Naive thymus-derived CD4-positive, alpha-beta T cell (primary cell): ENCODE results near the gene SENP8. TPM values are rescaled to one million over a fixed set of nuclear protein-coding genes. Genes with fewer than 3 reads are reported as not detected.

Source experiments
- ATAC-seq: fragments of 150-1000 bp; cut with Tn5 transposase; 2 replicates; pipeline ENCODE4 v1.10.0; 2021; ENCODE audit warnings: mild to moderate bottlenecking, moderate library complexity
- CTCF ChIA-PET: fragments of 350-600 bp; sonication (Branson Sonifier 250); formaldehyde crosslinking; loops from one replicate; lab custom pipeline; 2021; ENCODE audit warnings: antibody characterized with exemption; lab: Charles Lee
- POLR2A ChIA-PET: fragments of 350-600 bp; sonication (Branson Sonifier 250); formaldehyde crosslinking; loops from one replicate; lab custom pipeline; 2021; ENCODE audit warnings: antibody characterized with exemption, inconsistent platforms; lab: Charles Lee
- DNase-seq, 9 donors: peaks; one replicate each; pipeline versions ENCODE4 v3.0.0 to v3.0.0-alpha.2; 2020 to 2022; ENCODE audit warnings: mixed read lengths in 1 of 9
- H3K27ac ChIP-seq: one replicate; pipeline ENCODE4 v1.7.0; 2013; ENCODE audit warnings: mild to moderate bottlenecking, low read depth, low read length, moderate library complexity
- H3K27me3 ChIP-seq, 2 donors: one replicate each; pipeline ENCODE4 v1.7.0; 2013; ENCODE audit warnings: low read length in 2 of 2, mild to moderate bottlenecking in 2 of 2, moderate library complexity in 2 of 2; ENCODE audit not compliant: control insufficient read depth in 2 of 2, insufficient read depth in 2 of 2
- H3K36me3 ChIP-seq, 3 experiments: 1 replicate in 2 of 3; 2 replicates in 1 of 3; pipeline ENCODE4 v1.7.0; 2013; ENCODE audit warnings: low read length in 3 of 3, mild to moderate bottlenecking in 3 of 3, moderate library complexity in 1 of 3; ENCODE audit not compliant: insufficient read depth in 3 of 3, control insufficient read depth in 2 of 3
- H3K4me1 ChIP-seq, 2 donors: one replicate each; pipeline ENCODE4 v1.7.0; 2013; ENCODE audit warnings: low read length in 2 of 2, mild to moderate bottlenecking in 2 of 2, moderate library complexity in 1 of 2; ENCODE audit not compliant: control insufficient read depth in 2 of 2, insufficient read depth in 2 of 2
- H3K4me3 ChIP-seq: 2 replicates; pipeline ENCODE4 v1.7.0; 2013; ENCODE audit warnings: mild to moderate bottlenecking, low read length
- H3K9me3 ChIP-seq, 3 experiments: 1 replicate in 2 of 3; 2 replicates in 1 of 3; pipeline ENCODE4 v1.7.0; 2013; ENCODE audit warnings: low read length in 3 of 3; ENCODE audit not compliant: control insufficient read depth in 2 of 3
- H3K27ac Mint-ChIP-seq, 9 donors: one replicate each; pipeline ENCODE4 v1.8.0; 2020 to 2022; ENCODE audit warnings: mixed read lengths in 9 of 9, mild to moderate bottlenecking in 8 of 9, moderate library complexity in 5 of 9, inconsistent platforms in 2 of 9
- H3K27me3 Mint-ChIP-seq, 5 donors: one replicate each; pipeline ENCODE4 v1.8.0; 2021 to 2022; ENCODE audit warnings: mixed read lengths in 5 of 5, mild to moderate bottlenecking in 1 of 5
- H3K36me3 Mint-ChIP-seq, 5 donors: one replicate each; pipeline ENCODE4 v1.8.0; 2020 to 2022; ENCODE audit warnings: mixed read lengths in 5 of 5, mild to moderate bottlenecking in 3 of 5, inconsistent platforms in 1 of 5
- H3K4me1 Mint-ChIP-seq, 7 donors: one replicate each; pipeline ENCODE4 v1.8.0; 2020 to 2022; ENCODE audit warnings: mixed read lengths in 7 of 7, mild to moderate bottlenecking in 3 of 7, inconsistent platforms in 1 of 7
- H3K4me3 Mint-ChIP-seq, 10 donors: one replicate each; pipeline ENCODE4 v1.8.0; 2020 to 2022; ENCODE audit warnings: mild to moderate bottlenecking in 10 of 10, mixed read lengths in 10 of 10, moderate library complexity in 6 of 10, inconsistent platforms in 2 of 10
- H3K9me3 Mint-ChIP-seq, 11 donors: one replicate each; pipeline ENCODE4 v1.8.0; 2020 to 2022; ENCODE audit warnings: mixed read lengths in 11 of 11, mild to moderate bottlenecking in 4 of 11, inconsistent platforms in 1 of 11, moderate library complexity in 1 of 11
- intact Hi-C, 2 donors: fragments of 100-400 bp; cut with micrococcal nuclease; formaldehyde crosslinking; loops; one replicate each; pipeline ENCODE4 v1.15.1; 2023
- polyA plus RNA-seq, 2 donors: library from polyadenylated mRNA; unstranded; fragments of 300-500 nt; fragmentation: Illumina TruSeq; gene quantifications; one replicate each; pipeline ENCODE4 v1.2.3, GENCODE V29; 2021
- total RNA-seq, 6 experiments: library from RNA in 5 of 6; stranded (reverse) in 5 of 6; gene quantifications; 1 replicate in 5 of 6; 2 replicates in 1 of 6; pipeline ENCODE4 v1.2.3 and lab custom pipeline; 2021 to 2026

Gene SENP8
- total and polyA plus RNA-seq, 7 experiments from 2014 or later: 0.34 to 1.6 (median 1.2) TPM

- intact Hi-C loops: no loop called here
- POLR2A ChIA-PET: interaction anchor here (0.7 to 1.2 kb wide), 2 partner anchors 8 to 383 kb away, joined by 3 to 4 read pairs; no protein-coding TSS in a partner anchor
- H3K27ac Mint-ChIP-seq: no peak overlapping the region
These were observed 9.6 kb downstream of the SENP8 start for GRCh38 chr15:72127724-72128322.

GRCh38 chr15:72128359-72128758, 10.2 kb downstream of the SENP8 start:
- Mint-ChIP-seq H3K27ac (no peak overlapping the region), H3K4me1 (no peaks in the 10 kb centered on the region), H3K36me3 (no peaks in the 10 kb centered on the region), H3K4me3 (no peak overlapping the region), H3K9me3 (no peaks in the 10 kb centered on the region), H3K27me3 (peaks cover 0 to 7% (median 0%) of the 10 kb centered on the region in 5 donors)
- intact Hi-C loops: no loop called here
- no peaks in the 10 kb centered on the region for H3K9me3 ChIP-seq
- no peak for DNase-seq
- no peak for ATAC-seq
- no peak overlapping the region for H3K27ac ChIP-seq
- H3K4me3 ChIP-seq: no peak overlapping the region
- no peaks in the 10 kb centered on the region for H3K36me3 ChIP-seq
- H3K4me1 ChIP-seq: no peaks in the 10 kb centered on the region
- ChIA-PET CTCF (no interaction called here), POLR2A (no interaction called here)
- no peaks in the 10 kb centered on the region for H3K27me3 ChIP-seq

More at GRCh38 chr15:72127724-72128322, 9.6 kb downstream of the SENP8 start:
- Mint-ChIP-seq H3K9me3 (no peaks in the 10 kb centered on the region), H3K36me3 (no peaks in the 10 kb centered on the region), H3K4me3 (no peak overlapping the region), H3K4me1 (no peaks in the 10 kb centered on the region), H3K27me3 (peaks cover 0 to 7% (median 0%) of the 10 kb centered on the region in 5 donors)
- H3K27me3 ChIP-seq: no peaks in the 10 kb centered on the region
- no peak overlapping the region for H3K4me3 ChIP-seq
- no peaks in the 10 kb centered on the region for H3K9me3 ChIP-seq
- DNase-seq (no peak), ATAC-seq (no peak)
- CTCF ChIA-PET: no interaction called here
- H3K27ac ChIP-seq: no peak overlapping the region
- H3K4me1 ChIP-seq: no peaks in the 10 kb centered on the region
- no peaks in the 10 kb centered on the region for H3K36me3 ChIP-seq

GRCh38 chr15:72130272-72130671, 12.1 kb downstream of the SENP8 start:
- Histone ChIP-seq H3K4me1 (no peaks in the 10 kb centered on the region), H3K27me3 (no peaks in the 10 kb centered on the region), H3K27ac (no peak overlapping the region), H3K4me3 (no peak overlapping the region), H3K9me3 (no peaks in the 10 kb centered on the region), H3K36me3 (no peaks in the 10 kb centered on the region)
- intact Hi-C loops: no loop called here
- ATAC-seq (no peak), DNase-seq (no peak)
- Mint-ChIP-seq H3K9me3 (no peaks in the 10 kb centered on the region), H3K4me3 (no peak overlapping the region), H3K27ac (no peak overlapping the region), H3K36me3 (no peaks in the 10 kb centered on the region), H3K27me3 (peaks cover 0 to 7% (median 0%) of the 10 kb centered on the region in 5 donors), H3K4me1 (no peaks in the 10 kb centered on the region)
- ChIA-PET CTCF (no interaction called here), POLR2A (no interaction called here)

GRCh38 chr15:72131922-72132321, 13.7 kb downstream of the SENP8 start:
- H3K4me1 Mint-ChIP-seq: no peaks in the 10 kb centered on the region
- H3K9me3 ChIP-seq: no peaks in the 10 kb centered on the region
- CTCF ChIA-PET: no interaction called here
- no peak overlapping the region for H3K27ac Mint-ChIP-seq
- no peak for ATAC-seq
- no peaks in the 10 kb centered on the region for H3K9me3 Mint-ChIP-seq
- H3K36me3 ChIP-seq: no peaks in the 10 kb centered on the region
- H3K4me3 Mint-ChIP-seq: no peak overlapping the region
- no peaks in the 10 kb centered on the region for H3K4me1 ChIP-seq
- intact Hi-C loops: no loop called here
- no peak for DNase-seq
- H3K27me3 Mint-ChIP-seq: peaks cover 0 to 7% (median 0%) of the 10 kb centered on the region in 5 donors
- H3K4me3 ChIP-seq: no peak overlapping the region
- H3K27me3 ChIP-seq: no peaks in the 10 kb centered on the region
- POLR2A ChIA-PET: no interaction called here
- H3K36me3 Mint-ChIP-seq: no peaks in the 10 kb centered on the region
- no peak overlapping the region for H3K27ac ChIP-seq

GRCh38 chr15:72133211-72133610, 15.0 kb downstream of the SENP8 start:
- no peak overlapping the region for H3K27ac ChIP-seq
- Mint-ChIP-seq H3K9me3 (no peaks in the 10 kb centered on the region), H3K36me3 (no peaks in the 10 kb centered on the region), H3K4me3 (no peak overlapping the region), H3K27me3 (peaks cover 0 to 4% (median 0%) of the 10 kb centered on the region in 5 donors), H3K4me1 (no peaks in the 10 kb centered on the region), H3K27ac (no peak overlapping the region)
- no peaks in the 10 kb centered on the region for H3K27me3 ChIP-seq
- no peaks in the 10 kb centered on the region for H3K36me3 ChIP-seq
- H3K4me1 ChIP-seq: no peaks in the 10 kb centered on the region
- DNase-seq: no peak
- CTCF ChIA-PET: no interaction called here
- intact Hi-C loops: no loop called here
- no peak for ATAC-seq
- POLR2A ChIA-PET: no interaction called here
- no peak overlapping the region for H3K4me3 ChIP-seq
- no peaks in the 10 kb centered on the region for H3K9me3 ChIP-seq

GRCh38 chr15:72135719-72136118, 17.5 kb downstream of the SENP8 start:
- H3K27ac ChIP-seq: no peak overlapping the region
- H3K4me3 ChIP-seq: no peak overlapping the region
- H3K27me3 ChIP-seq: no peaks in the 10 kb centered on the region
- no peaks in the 10 kb centered on the region for H3K4me1 ChIP-seq
- no peaks in the 10 kb centered on the region for H3K9me3 ChIP-seq
- Mint-ChIP-seq H3K27ac (no peak overlapping the region), H3K36me3 (peaks cover 0 to 4% (median 0%) of the 10 kb centered on the region in 5 donors), H3K27me3 (peaks cover 0 to 2% (median 0%) of the 10 kb centered on the region in 5 donors), H3K4me1 (no peaks in the 10 kb centered on the region), H3K9me3 (no peaks in the 10 kb centered on the region), H3K4me3 (no peak overlapping the region)
- DNase-seq (no peak), ATAC-seq (no peak)
- intact Hi-C loops: no loop called here
- ChIA-PET POLR2A (interaction anchor here (0.9 kb wide), 1 partner anchor 8 kb away, joined by 4 read pairs; no protein-coding TSS in a partner anchor), CTCF (no interaction called here)
- no peaks in the 10 kb centered on the region for H3K36me3 ChIP-seq
